GM12873 (cell line): ENCODE results near the gene CFAP251.

Experiments used
- TF ChIP-seq, protein P1 (sequence below): IDR thresholded peaks from 2 replicates; pipeline ENCODE4 v1.5.1; 2012; ENCODE audit warnings: low read depth, mild to moderate bottlenecking, moderate library complexity, low read length, control low read depth; ENCODE audit not compliant: insufficient read depth; ENCODE audit errors: missing control alignments

Gene CFAP251

DNA sequence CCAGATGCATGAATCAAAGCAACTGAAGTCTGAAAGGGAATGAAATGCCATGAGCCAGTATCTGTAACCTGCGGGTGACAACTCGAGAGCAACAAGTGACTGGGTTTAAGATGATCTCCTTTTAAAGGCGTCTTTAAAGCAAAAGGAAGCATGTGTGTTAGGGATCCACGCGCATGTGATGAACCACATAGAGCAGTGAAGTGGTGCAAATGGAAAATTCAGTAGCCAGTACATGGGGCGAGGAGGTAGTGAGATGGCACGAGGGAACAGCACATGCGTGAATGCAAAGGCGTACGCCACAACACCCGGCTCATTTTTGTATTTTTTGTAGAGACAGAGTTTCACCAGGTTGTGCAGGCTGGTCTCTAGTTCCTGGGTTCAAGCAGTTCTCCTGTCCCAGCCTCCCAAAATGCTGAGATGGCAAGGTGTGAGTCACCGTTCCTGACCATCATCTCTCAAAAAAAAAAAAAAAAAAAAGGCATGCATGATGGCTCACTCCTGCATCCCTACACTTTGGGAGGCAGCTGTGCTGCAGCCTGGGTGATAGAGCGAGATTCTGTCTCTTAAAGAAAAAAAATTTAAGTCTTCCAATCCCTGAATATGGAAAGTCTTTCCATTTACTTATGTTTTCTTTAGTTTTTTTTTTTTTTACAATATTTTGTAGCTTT is 78.7 kb downstream of the CFAP251 start:
- TF ChIP-seq, protein P1, sequence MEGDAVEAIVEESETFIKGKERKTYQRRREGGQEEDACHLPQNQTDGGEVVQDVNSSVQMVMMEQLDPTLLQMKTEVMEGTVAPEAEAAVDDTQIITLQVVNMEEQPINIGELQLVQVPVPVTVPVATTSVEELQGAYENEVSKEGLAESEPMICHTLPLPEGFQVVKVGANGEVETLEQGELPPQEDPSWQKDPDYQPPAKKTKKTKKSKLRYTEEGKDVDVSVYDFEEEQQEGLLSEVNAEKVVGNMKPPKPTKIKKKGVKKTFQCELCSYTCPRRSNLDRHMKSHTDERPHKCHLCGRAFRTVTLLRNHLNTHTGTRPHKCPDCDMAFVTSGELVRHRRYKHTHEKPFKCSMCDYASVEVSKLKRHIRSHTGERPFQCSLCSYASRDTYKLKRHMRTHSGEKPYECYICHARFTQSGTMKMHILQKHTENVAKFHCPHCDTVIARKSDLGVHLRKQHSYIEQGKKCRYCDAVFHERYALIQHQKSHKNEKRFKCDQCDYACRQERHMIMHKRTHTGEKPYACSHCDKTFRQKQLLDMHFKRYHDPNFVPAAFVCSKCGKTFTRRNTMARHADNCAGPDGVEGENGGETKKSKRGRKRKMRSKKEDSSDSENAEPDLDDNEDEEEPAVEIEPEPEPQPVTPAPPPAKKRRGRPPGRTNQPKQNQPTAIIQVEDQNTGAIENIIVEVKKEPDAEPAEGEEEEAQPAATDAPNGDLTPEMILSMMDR = no peak

DNA sequence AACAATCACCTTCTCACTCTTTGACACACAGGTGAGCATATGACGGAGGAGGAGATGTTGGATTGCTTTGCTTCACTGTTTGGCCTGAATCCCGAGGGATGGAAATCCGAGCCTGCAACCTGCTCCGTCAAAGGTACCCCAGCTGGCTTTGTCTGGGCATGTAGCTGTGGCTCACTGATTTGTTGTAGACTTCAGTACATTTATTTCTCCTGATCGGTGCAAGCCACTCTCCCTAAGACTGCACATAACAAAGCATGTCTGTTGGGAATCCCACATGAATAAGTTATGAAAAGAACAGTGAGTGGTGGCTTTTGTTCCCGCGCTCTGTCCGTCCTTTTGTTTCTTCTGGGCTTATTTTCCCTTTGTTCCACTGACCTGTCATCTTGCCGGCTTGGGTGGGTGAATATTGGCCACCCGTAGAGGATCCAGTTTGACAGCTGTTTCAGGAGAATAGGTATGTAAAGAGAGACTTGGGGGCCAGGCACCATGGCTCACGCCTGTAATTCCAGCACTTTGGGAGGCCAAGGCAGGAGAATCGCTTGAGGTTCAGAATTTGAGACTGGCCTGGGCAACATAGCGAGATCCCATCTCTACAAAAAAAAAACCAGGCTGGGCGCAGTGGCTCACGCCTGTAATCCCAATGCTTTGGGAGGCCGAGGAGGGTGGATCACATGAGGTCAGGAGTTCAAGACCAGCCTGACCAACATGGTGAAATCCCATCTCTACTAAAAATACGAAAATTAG is 83.2 kb downstream of the CFAP251 start:
- TF ChIP-seq, protein P1 = no peak

DNA sequence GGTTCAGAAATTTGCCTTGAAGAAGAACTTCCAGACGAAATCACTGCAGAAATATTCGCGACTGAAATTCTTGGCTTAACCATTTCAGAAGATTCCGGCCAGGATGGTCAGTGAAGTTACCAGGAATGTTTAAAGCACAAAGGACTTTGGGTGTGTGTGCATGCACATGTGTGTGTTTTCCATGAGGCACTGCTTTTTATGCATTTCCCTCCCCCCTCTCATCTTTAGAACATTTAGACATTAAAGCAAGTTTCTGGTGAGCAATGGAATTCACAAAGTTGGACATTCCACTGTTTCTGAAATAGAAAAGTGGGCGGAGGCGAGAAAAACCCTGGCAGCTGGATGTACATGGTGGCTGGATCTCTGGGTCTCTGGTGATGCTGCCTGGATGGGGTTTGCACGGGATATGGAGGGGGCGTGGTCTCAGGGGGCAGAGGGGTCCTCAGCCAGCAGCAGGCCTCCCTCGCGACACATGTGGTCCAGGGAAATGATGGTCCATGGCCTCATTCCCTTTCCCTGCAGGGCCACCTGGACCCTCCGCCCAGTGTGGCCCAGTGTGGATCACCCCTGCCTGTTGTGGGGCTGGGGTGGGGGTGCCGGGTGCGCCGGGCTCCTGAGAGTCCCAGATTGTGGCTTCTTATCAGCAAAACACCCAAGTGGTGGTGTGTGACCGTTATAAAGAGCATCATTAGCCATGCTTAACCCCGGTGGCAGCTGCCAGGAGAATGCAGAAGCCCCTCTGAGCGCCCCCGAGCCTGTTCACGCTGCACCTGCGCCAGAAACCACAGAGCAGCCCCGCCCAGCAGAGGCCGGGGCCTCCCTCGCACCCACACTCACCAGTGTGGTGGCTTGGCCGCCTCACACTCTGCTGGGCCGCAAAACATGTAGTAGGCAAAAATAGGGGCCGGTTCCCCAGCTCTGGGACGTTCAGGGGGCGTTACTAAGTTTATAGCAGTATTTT is 85.5 kb downstream of the CFAP251 start:
- TF ChIP-seq, protein P1 = no peak

DNA sequence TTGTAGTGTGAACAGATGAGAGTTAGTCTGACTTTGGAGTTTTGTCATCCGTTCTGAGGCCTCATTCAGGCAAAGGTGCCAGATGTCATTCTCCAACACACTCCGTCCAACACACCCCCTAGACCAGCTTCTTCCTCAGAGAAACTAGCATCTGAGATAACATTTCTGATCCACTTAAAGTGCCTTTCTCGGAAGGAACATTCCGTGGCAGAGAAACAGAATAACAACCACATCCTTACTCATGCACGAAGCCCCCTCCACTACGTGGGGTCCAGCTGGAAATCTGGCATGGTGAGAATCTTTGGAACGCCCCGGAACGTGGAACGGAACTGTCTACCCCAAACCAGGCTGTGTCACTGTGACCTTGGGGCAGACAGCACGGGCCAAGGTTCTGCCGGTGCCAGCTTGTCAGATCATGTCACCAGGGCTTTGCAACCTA is 86.3 kb downstream of the CFAP251 start:
- TF ChIP-seq, protein P1 = no peak

DNA sequence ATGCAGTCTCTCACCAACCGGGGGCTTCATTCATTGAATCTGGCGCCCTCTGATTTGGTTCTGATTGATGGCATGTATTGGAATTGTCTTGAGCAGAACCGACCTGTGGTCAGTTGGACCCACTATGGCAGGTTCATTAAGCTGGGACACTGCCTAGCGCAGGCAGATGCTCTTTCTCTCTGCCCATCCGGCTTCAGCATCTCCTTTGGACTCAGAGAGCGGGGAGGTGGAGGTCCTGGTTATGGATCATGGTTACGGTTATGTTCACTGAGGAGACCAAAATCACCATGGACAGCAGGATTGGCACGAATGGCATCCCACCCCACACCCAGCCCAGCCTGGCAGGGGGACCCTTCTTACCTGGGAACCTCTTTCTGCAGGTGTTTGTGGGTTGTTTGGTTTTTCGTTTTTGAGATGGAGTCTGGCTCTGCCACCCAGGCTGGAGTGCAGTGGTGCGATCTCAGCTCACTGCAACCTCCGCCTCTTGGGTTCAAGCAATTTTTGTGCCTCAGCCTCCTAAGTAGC is 86.9 kb downstream of the CFAP251 start:
- TF ChIP-seq, protein P1 = no peak

DNA sequence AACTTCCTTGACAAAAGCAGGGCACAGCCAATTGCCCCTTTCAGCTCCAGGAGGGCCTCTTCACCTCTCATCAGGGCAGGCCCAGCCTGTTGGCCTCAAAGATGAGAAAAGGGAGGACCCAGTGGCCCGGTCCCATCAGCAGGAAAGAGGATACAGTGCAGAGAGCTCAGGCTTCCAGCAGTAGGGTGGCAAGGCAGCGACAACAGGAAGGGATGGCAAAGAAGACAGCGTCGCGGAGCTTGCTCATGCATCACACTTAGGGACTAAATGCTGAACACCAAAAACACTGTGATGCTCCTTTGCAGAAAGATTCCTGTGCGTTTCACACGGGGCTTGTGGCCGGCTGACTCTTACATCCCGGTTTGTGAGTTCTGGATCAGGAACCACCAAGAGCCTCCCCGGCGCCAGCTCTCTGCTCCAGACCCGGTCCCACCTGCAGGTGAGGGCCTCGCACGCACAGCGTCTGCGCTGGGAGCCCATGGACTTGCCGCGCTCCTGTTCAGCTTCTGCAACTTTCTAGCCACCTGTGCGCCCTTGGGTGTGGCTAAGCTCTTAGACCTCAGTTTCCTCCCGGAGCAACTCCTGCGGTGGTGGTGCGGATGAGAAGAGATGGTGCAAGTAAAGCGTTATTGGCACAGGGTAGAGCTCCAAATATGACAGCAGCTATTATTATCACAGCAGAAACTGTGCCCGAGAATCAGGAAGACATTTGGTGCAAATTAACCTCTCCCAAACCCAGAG is 88.0 kb downstream of the CFAP251 start:
- TF ChIP-seq, protein P1 = no peak
